Stimulated activated CD8-positive, alpha-beta memory T cell treated with anti-CD3 and anti-CD28 coated beads, Interleukin-15, amount 100 ng/mL, for 48 hours (primary cell): ENCODE data around the gene NUDT9.
"Not testable (repeated sequence)": the region's sequence is repeated elsewhere in the genome, so short reads cannot be mapped to it uniquely, and the experiment has no call there.

Experiments used
- DNase-seq, 2 donors: peaks; one replicate each; pipeline ENCODE4 v3.0.0-alpha.2; 2020; ENCODE audit warnings: low read depth in 2 of 2

NUDT9 gene

DNA sequence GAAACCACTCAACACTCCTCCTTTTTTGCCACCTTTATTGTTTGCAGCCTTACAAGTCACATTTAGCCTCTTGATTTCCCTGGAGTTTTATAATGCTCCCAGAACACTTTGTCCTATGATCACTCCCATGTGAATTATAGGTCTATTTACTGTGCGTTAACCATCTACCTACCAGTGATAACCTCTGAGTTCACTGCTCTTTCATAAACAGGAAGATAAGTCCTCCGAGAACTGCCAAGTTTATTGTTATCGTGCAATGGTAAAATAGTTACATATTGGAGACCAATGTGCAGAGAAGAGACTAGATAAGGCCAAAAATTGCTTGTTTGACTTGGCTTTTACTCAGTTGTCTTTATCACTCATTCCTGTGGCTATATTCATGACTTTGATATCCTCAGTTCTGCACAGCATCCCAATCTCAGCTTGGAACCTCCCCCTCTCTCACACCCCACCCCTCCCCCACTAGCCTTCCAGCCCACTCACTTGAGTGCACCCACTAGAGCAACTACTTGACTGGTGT is 12.9 kb upstream of the NUDT9 start:
- DNase-seq = no peak

- DNase-seq = no peak
Observed at GRCh38 chr4:87410157-87410556, 12.2 kb upstream of the NUDT9 start.

- no peak for DNase-seq
Observed at GRCh38 chr4:87410679-87411078, 11.7 kb upstream of the NUDT9 start.

- DNase-seq = no peak
Observed at GRCh38 chr4:87414816-87415215, 7.6 kb upstream of the NUDT9 start.

GRCh38 chr4:87416965-87417364 is 5.4 kb upstream of the NUDT9 start:
- no peak for DNase-seq

DNA sequence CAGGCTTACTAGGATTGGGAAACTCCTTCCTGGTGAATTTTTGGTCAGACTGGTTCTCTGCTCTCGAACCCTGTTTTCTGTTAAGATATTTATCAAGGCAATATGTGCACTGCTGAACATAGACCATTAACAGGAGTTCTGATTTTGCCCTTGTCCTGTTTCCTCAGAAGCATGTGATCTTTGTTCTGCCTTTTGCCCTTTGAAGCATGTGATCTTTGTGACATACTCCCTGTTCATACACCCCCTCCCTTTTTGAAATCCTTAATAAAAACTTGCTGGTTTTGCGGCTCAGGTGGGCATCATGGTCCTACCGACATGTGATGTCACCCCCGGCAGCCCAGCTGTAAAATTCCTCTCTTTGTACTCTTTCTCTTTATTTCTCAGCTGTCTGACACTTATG is 4.0 kb upstream of the NUDT9 start:
- not testable (repeated sequence) for DNase-seq

DNA sequence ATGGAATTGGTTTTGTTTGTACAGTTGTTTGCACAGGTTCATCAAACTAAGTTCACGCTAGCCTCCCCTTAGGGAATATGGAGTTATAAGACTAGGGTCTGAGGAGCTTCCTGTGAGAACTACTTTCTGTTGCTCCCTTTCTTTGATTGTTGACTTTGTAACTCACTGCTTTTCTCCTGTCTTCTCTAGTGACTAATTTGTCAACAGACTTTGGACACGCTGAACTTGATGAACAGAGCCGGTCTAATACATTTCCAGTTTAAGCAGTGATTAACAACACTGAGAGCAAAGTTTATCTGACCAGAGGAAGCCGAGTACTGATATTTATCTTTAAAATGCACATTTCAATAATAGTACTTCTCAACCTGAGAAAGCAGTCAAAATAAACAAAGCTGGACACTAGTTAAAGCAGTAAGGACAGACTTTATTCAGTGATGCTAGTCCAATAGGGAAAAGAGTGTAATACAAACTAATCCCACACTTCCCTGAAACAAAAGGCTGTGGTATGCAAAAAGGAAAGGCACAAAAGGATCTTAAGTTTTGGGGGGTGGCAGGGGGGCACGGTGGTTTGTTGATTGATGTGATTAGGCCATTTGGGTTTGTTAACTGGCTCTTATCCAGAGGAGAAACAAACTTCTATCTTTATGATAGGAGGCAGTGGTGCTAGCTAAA is 2.7 kb upstream of the NUDT9 start:
- DNase-seq = no peak

- DNase-seq = no peak
Observed at GRCh38 chr4:87420276-87420830, 2.0 kb upstream of the NUDT9 start.

DNA sequence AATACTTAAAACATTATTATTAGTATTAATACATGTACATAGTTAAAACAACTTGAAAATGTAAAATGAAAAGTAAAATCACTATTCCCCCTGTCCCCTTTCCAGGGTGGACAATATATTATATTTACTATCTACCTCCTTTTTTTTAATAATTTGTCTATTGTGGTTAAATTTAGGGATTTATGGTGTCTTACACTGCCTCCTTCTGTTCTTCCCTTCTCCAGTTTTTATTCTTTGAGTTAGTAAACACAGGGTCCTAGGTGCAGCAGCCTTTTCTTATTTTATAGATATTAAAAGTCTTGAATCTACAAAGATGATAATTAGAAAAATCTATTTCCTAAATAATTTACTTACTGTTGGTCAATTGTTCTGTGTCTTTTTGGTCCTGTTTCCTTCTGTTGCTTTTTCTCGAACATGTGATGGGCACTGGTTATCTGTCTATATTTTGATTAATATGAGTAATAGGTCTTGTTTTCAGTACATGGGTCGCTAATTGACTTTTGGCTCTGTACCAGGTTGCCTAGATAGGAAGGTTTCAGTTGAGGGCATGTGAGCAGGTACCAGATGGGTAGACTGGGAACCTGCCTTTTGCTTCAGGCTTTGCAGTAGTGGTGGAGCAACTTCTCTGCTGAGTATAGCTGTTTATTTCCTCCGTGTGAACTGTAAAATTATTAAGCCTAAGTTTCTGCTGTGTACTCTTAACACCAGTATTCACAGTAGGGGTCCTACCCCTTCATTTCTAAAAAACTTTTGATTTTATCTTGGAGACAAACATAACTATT is 1.1 kb downstream of the NUDT9 start:
- DNase-seq = no peak

GRCh38 chr4:87424099-87424543 is 1.7 kb downstream of the NUDT9 start:
- not testable (repeated sequence) for DNase-seq

- DNase-seq = no peak
Observed at GRCh38 chr4:87425711-87426110, 3.3 kb downstream of the NUDT9 start.

DNA sequence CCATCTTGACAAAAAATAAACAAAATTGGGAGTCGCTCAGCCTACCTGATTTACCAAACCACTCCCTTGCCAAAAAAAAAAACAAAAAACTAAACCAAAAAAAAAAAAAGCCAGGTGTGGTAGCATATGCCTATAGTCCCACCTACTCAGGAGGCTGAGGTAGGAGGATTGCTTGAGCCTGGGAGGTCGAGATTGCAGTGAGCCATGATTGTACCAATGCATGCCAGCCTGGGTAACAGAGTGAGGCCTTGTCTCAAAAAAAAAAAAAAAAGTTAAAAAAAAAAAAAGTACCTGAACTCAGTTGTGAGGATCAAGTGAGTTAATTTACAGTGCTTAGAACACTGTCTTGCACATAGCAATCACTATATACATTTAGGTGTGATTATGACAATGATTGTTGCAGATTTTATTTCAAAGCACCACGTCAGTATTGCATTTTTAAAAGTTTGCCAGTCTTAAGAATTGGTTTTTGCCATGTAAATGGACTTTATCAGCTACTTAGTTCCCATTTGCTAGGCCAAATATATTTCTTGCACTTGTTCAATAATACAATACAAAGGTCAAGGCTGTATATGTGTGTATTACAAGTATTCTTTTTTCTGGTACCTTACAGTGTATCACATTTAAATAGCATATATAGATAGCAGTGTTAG is 4.6 kb downstream of the NUDT9 start:
- DNase-seq = no peak

- no peak for DNase-seq
Observed at GRCh38 chr4:87427518-87427868, 5.1 kb downstream of the NUDT9 start.

DNA sequence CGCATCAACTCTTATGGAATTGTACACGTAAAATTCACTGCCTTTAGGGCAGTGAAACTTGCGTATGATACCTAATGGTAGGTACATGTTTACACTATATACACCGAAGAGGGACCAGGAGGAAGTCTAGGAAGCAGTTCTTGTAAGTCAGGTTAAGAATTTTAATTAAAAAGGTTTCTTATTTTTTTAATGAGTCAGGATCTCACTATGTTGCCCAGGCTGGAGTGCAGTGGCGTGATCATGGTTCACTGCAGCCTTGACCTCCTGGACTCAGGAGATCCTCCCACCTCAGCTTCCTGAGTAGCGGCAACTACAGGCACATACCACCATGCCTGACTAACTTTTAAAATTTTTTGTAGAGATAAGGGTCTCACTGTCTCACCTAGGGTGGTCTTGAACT is 6.6 kb downstream of the NUDT9 start:
- DNase-seq = no peak

- no peak for DNase-seq
Observed at GRCh38 chr4:87430038-87430437, 7.7 kb downstream of the NUDT9 start.

- no peak for DNase-seq
Observed at GRCh38 chr4:87433342-87433741, 11.0 kb downstream of the NUDT9 start.

DNA sequence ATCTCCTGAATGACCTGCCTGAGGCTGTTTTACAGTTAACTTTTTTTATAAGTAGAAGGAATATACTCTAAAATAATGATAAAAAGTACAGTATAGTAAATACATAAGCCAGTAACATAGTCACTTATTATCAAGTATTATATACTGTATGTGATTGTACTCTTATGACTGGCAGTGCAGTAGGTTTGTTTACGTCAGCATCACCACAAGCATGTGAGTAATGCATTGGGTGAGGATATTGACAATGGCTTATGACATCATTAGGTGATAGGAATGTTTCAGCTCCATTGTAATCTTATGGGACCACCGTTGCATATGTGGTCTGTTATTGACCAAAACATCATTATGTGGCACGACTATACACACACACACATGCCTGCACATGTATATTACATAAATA is 20.5 kb downstream of the NUDT9 start:
- DNase-seq = no peak

GRCh38 chr4:87444741-87445140 is 22.4 kb downstream of the NUDT9 start:
- DNase-seq = no peak

- DNase-seq = no peak
Observed at GRCh38 chr4:87445964-87446363, 23.6 kb downstream of the NUDT9 start.

DNA sequence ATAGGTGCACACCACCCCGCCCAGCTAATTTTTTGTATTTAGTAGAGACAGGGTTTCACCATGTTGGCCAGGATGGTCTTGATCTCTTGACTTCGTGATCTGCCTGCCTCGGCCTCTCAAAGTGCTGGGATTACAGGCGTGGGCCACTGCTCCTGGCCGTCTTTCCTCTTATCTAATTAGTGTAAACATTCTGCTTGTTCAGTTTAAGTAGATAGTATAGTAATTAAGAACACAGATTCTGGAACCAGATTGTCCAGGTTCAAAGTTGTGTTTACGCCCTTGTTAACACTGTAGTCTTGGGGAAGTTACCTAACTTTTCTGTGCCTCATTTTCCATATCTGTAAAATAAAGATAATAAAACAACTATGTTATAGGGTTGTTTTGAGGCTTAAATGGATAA is 24.0 kb downstream of the NUDT9 start:
- not testable (repeated sequence) for DNase-seq

GRCh38 chr4:87451537-87451936 is 29.2 kb downstream of the NUDT9 start:
- DNase-seq = no peak

- no peak for DNase-seq
Observed at GRCh38 chr4:87458913-87459312, 36.5 kb downstream of the NUDT9 start.
